ENCODE measurements around the gene DNM2. TPM values are rescaled to one million over a fixed set of nuclear protein-coding genes. Genes with fewer than 3 reads are reported as not detected.
"Not testable (repeated sequence)": the region's sequence is repeated elsewhere in the genome, so short reads cannot be mapped to it uniquely, and the experiment has no call there.

Gene DNM2
- total RNA-seq, 2 experiments from 2014 or later, result 268 to 270 TPM

DNA sequence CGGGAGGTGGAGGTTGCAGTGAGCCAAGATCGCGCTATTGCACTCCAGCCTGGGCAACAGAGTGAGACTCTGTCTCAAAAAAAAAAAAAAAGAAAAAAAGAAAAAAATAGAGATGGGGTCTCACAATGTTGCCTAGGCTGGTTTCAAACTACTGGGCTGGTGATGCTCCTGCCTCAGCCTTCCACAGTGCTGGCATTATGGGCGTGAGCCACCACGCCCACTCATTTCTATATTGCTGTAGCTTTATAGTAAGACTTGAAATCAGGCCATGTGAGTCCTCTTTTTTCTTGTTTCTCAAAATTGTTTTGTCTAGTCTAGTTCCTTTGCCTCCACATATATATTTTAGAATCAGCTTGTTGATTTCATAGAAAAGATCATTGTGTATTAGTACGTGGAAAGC lies 18.3 kb downstream of the DNM2 start:
- peaks cover 48% of the 10 kb centered on the region for H3K4me1 Mint-ChIP-seq
- ChIA-PET POLR2A (no interaction called here), CTCF (interaction anchor here (0.6 to 1.6 kb wide), 3 partner anchors 9 to 131 kb away, joined by 3 to 4 read pairs (median 3); no protein-coding TSS in a partner anchor)
- H3K4me3 Mint-ChIP-seq, result no peak overlapping the region
- no peak for DNase-seq
- H3K27ac Mint-ChIP-seq, result peak overlapping the region; percentile 66
- H3K36me3 Mint-ChIP-seq (ENCODE audit: low read depth), result peaks cover 45% of the 10 kb centered on the region
- H3K27me3 Mint-ChIP-seq, result no peaks in the 10 kb centered on the region
- H3K9me3 Mint-ChIP-seq, result peaks cover 13% of the 10 kb centered on the region

DNA sequence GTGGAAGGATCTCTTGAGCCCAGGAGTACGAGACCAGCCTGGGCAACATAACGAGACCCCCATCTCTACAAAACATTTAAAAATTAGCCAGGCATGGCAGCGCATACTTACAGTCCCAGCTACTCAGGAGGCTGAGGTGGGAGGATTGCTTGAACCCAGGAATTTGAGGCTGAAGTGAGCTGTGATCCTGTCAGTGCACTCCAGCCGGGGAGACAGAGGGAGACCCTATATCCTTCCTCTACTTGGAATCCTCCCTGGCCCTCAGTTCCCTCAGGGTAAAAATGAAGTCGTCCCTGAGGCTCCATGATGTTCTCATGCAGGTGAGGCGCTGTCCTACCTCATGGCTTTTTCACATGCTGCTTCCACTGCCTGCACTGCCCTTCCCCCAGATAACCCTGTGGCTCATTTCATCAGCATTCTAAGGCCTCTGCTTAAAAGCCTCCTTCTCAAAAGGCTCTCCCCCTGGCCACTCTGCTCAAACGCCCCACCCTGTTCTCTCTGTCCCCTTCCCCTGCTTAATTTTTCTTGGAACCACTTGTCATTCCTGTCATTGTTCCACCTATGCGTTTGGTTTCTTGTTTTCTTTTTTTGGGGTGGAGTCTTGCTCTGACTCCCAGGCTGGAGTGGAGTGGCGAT lies 19.2 kb downstream of the DNM2 start:
- no peak for DNase-seq
- no peaks in the 10 kb centered on the region for H3K27me3 Mint-ChIP-seq
- no peak overlapping the region for H3K4me3 Mint-ChIP-seq
- CTCF ChIA-PET, result interaction anchor here (1.1 kb wide), 1 partner anchor 59 kb away, joined by 4 read pairs; no protein-coding TSS in a partner anchor
- H3K36me3 Mint-ChIP-seq (ENCODE audit: low read depth), result peaks cover 49% of the 10 kb centered on the region
- peak overlapping the region; percentile 57 for H3K27ac Mint-ChIP-seq
- peaks cover 46% of the 10 kb centered on the region for H3K4me1 Mint-ChIP-seq
- POLR2A ChIA-PET, result no interaction called here
- peaks cover 13% of the 10 kb centered on the region for H3K9me3 Mint-ChIP-seq

GRCh38 chr19:10737722-10738121 lies 19.8 kb downstream of the DNM2 start:
- Mint-ChIP-seq H3K4me3 (no peak overlapping the region), H3K27ac (no peak overlapping the region), H3K4me1 (peaks cover 47% of the 10 kb centered on the region), H3K36me3 (ENCODE audit: low read depth) (peaks cover 53% of the 10 kb centered on the region), H3K9me3 (peaks cover 13% of the 10 kb centered on the region), H3K27me3 (no peaks in the 10 kb centered on the region)
- no peak for DNase-seq
- CTCF ChIA-PET, result no interaction called here
- POLR2A ChIA-PET, result no interaction called here

GRCh38 chr19:10740798-10741197 lies 22.9 kb downstream of the DNM2 start:
- Mint-ChIP-seq H3K36me3 (ENCODE audit: low read depth) (peaks cover 46% of the 10 kb centered on the region), H3K9me3 (peaks cover 13% of the 10 kb centered on the region), H3K4me1 (peaks cover 50% of the 10 kb centered on the region), H3K4me3 (no peak overlapping the region), H3K27me3 (no peaks in the 10 kb centered on the region), H3K27ac (peak overlapping the region; percentile 41)
- no peak for DNase-seq
- ChIA-PET POLR2A (no interaction called here), CTCF (interaction anchor here (2.2 kb wide), 1 partner anchor 13 kb away, joined by 6 read pairs; no protein-coding TSS in a partner anchor)

DNA sequence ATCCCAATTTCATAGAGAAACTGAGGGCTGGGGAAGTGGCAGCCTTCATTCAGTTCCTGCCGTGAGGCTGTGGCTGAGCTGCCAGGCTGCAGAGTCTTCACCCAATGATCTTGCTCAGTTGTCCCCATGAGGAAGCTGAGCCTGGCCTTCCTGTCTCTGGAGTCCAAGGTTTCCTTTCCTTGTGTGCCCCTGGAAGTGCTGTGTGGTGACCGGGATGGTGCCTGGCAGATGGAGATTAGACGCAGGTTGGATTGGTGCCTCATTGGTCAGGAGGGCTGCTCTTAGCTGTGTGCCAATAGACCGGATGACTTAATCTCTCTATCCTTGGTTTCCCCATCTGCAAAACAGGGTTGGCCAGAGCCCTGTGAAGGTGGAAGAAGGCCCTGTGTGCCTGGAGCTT lies 24.6 kb downstream of the DNM2 start:
- POLR2A ChIA-PET, result interaction anchor here (0.6 to 0.7 kb wide), 2 partner anchors 8 to 544 kb away, joined by 3 to 4 read pairs; no protein-coding TSS in a partner anchor
- CTCF ChIA-PET, result interaction anchor here (0.6 to 2.2 kb wide), 5 partner anchors 9 to 87 kb away, joined by 3 to 7 read pairs (median 3); no protein-coding TSS in a partner anchor
- H3K9me3 Mint-ChIP-seq, result peaks cover 11% of the 10 kb centered on the region
- DNase-seq, result no peak
- peaks cover 33% of the 10 kb centered on the region for H3K36me3 Mint-ChIP-seq (ENCODE audit: low read depth)
- H3K27me3 Mint-ChIP-seq, result no peaks in the 10 kb centered on the region
- no peak overlapping the region for H3K4me3 Mint-ChIP-seq
- peaks cover 46% of the 10 kb centered on the region for H3K4me1 Mint-ChIP-seq
- peak overlapping the region; percentile 66 for H3K27ac Mint-ChIP-seq

- DNase-seq, result no peak
- Mint-ChIP-seq H3K9me3 (peaks cover 9% of the 10 kb centered on the region), H3K27ac (no peak overlapping the region), H3K27me3 (no peaks in the 10 kb centered on the region), H3K4me3 (no peak overlapping the region), H3K36me3 (ENCODE audit: low read depth) (peaks cover 24% of the 10 kb centered on the region), H3K4me1 (peaks cover 56% of the 10 kb centered on the region)
- ChIA-PET CTCF (interaction anchor here (1.7 kb wide), 1 partner anchor 9 kb away, joined by 3 read pairs; no protein-coding TSS in a partner anchor), POLR2A (no interaction called here)
These were observed 26.4 kb downstream of the DNM2 start for GRCh38 chr19:10744253-10744798.

- peaks cover 59% of the 10 kb centered on the region for H3K4me1 Mint-ChIP-seq
- POLR2A ChIA-PET, result no interaction called here
- CTCF ChIA-PET, result interaction anchor here (1.0 to 1.7 kb wide), 2 partner anchors 9 to 14 kb away, joined by 3 read pairs; no protein-coding TSS in a partner anchor
These were observed 27.0 kb downstream of the DNM2 start for GRCh38 chr19:10744801-10745293.

DNA sequence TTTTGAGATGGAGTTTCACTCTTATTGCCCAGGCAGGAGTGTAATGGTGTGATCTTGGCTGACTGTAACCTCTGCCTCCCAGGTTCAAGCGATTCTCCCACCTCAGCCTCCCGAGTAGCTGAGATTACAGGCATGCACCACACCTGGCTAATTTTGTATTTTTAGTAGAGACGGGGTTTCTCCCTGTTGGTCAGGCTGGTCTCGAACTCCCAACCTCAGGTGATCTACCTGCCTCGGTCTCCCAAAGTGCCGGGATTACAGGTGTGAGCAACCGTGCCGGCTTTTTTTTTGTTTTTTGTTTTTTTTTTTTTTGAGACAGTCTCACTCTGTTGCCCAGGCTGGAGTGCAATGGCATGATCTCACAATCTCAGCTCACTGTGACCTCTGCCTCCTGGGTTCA lies 28.6 kb downstream of the DNM2 start:
- DNase-seq; H3K9me3 Mint-ChIP-seq; H3K4me3 Mint-ChIP-seq; H3K27me3 Mint-ChIP-seq; H3K27ac Mint-ChIP-seq; POLR2A ChIA-PET; H3K36me3 Mint-ChIP-seq (ENCODE audit: low read depth): not testable (repeated sequence)
- CTCF ChIA-PET, result interaction anchor here (0.8 kb wide), 1 partner anchor 10 kb away, joined by 5 read pairs; no protein-coding TSS in a partner anchor
- peaks cover 63% of the 10 kb centered on the region for H3K4me1 Mint-ChIP-seq

More at GRCh38 chr19:10744801-10745293, 27.0 kb downstream of the DNM2 start:
- Mint-ChIP-seq H3K36me3 (ENCODE audit: low read depth) (peaks cover 20% of the 10 kb centered on the region), H3K27ac (no peak overlapping the region), H3K9me3 (peaks cover 8% of the 10 kb centered on the region), H3K4me3 (no peak overlapping the region), H3K27me3 (no peaks in the 10 kb centered on the region)
- no peak for DNase-seq

DNA sequence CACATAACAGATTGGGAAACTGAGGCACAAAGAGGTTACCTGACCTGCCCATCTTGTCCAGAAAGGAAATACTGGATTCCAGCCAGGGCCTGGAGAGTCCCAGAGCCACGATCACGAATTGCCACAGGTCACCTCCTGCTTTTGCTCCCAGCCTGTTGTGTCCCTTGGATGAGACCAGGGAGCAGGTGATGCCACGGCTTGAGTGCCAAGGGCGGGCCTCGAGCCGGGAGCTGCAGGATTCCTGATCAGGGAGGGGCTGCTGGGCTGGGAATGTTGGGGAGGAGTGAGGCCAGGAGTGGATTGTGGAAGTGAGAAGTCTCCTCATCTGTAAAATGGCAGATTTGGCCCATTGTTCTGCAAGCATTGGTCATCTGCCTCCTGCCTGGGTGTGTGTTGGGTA lies 29.4 kb downstream of the DNM2 start:
- DNase-seq, result no peak
- POLR2A ChIA-PET, result no interaction called here
- peaks cover 64% of the 10 kb centered on the region for H3K4me1 Mint-ChIP-seq
- no peaks in the 10 kb centered on the region for H3K27me3 Mint-ChIP-seq
- peak overlapping the region; percentile 81 for H3K27ac Mint-ChIP-seq
- no peaks in the 10 kb centered on the region for H3K9me3 Mint-ChIP-seq
- H3K4me3 Mint-ChIP-seq, result no peak overlapping the region
- CTCF ChIA-PET, result no interaction called here
- H3K36me3 Mint-ChIP-seq (ENCODE audit: low read depth), result peaks cover 4% of the 10 kb centered on the region

GRCh38 chr19:10747674-10748073 lies 29.8 kb downstream of the DNM2 start:
- ChIA-PET CTCF (no interaction called here), POLR2A (no interaction called here)
- Mint-ChIP-seq H3K4me3 (peak overlapping the region; percentile 12), H3K36me3 (ENCODE audit: low read depth) (peaks cover 2% of the 10 kb centered on the region), H3K27ac (peak overlapping the region; percentile 81), H3K27me3 (no peaks in the 10 kb centered on the region), H3K4me1 (peaks cover 64% of the 10 kb centered on the region), H3K9me3 (no peaks in the 10 kb centered on the region)
- no peak for DNase-seq

DNA sequence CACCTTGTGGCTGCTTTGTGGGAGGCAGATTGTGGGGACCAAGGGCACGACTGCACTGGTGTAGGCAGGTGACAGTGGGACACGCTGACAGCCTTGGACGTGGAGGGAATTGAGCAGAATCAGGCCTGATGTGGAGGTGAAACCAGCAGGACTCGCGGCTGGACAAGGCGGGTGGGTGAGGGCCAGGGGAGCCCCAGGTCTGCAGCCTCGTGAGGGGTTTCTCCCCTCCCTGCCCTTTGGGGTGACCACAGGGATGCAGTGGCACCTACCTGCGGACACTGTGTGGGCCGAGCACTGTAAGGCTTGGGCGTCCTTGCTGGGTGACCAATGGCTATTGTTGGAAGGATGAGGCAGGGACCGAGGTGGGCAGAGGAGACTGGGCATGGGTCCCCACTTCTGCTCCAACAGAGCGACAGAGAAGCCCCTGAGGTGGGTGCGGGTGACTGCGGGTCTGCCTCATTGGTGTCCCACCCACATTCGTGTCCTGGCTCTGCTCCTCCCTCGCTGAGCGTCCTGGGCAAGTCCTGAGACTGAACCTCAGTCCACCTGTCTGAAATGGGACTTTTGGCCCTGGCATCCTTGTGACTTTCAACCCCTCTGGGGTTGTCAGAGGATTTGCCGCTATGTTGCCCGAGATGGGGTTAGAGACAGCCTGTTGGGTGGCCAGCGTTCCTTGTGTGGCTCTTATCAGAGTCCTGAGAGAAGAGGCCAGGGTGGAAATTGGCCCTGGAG lies 30.5 kb downstream of the DNM2 start:
- H3K36me3 Mint-ChIP-seq (ENCODE audit: low read depth), result peaks cover 3% of the 10 kb centered on the region
- POLR2A ChIA-PET, result no interaction called here
- no peaks in the 10 kb centered on the region for H3K9me3 Mint-ChIP-seq
- H3K4me1 Mint-ChIP-seq, result peaks cover 70% of the 10 kb centered on the region
- no peak overlapping the region for H3K27ac Mint-ChIP-seq
- DNase-seq, result no peak
- no peaks in the 10 kb centered on the region for H3K27me3 Mint-ChIP-seq
- no peak overlapping the region for H3K4me3 Mint-ChIP-seq
- CTCF ChIA-PET, result no interaction called here

- Mint-ChIP-seq H3K36me3 (ENCODE audit: low read depth) (peaks cover 3% of the 10 kb centered on the region), H3K4me1 (peaks cover 75% of the 10 kb centered on the region), H3K27me3 (no peaks in the 10 kb centered on the region), H3K27ac (peak overlapping the region; percentile 74), H3K9me3 (no peaks in the 10 kb centered on the region), H3K4me3 (no peak overlapping the region)
- ChIA-PET CTCF (interaction anchor here (0.5 kb wide), 1 partner anchor 159 kb away, joined by 4 read pairs; no protein-coding TSS in a partner anchor), POLR2A (no interaction called here)
- DNase-seq, result no peak
These were observed 31.1 kb downstream of the DNM2 start for GRCh38 chr19:10748927-10749434.

All from activated CD4-positive, alpha-beta T cell treated with anti-CD3 and anti-CD28 coated beads, Interleukin-2, amount 10 ng/mL, durations not matched to agents 7 days and 5 days (primary cell).